ENCODE data around the gene PDLIM1. TPM values are rescaled to one million over a fixed set of nuclear protein-coding genes. Genes with fewer than 3 reads are reported as not detected.

The PDLIM1 gene
- total and polyA plus RNA-seq, 10 of the 15 experiments (the other 5 are each of a cell fraction or from before 2014, with no cell fraction given): 95.7 to 714 (median 309) TPM

DNA sequence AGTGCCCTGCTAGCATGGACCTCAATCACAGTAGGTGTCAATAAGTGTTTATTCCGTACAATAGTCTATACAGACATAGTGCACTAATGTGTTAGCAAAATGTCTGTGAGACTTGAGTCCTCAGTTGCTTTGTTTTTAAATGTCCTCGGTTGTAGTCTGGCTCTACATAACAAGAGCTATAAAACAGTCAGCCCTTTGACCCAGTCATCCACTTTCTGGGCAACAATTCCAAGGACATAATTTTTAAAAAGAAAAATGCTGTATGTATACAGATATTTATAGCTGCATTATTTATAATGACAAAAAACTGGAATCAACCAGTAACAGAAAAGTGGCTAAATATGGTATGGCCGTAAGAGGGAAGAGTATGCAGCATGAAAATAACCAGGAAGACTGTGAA lies 2.8 kb upstream of the PDLIM1 start:
- BruUV-seq (replicated peaks): no TSS peak
- no peaks in the 10 kb centered on the region for H3K9me3 ChIP-seq (replicated peaks; ENCODE audit: control insufficient read depth, insufficient read depth, low read length)
- ChIA-PET POLR2A (interaction anchor here (0.6 to 2.5 kb wide), 13 partner anchors 9 to 1817 kb away, joined by 3 to 17 read pairs (median 4); no protein-coding TSS in a partner anchor), RAD21 (ENCODE audit: unreplicated experiment) (interaction anchor here (0.7 to 3.4 kb wide), 6 partner anchors 8 to 131 kb away, joined by 3 to 23 read pairs (median 4); no protein-coding TSS in a partner anchor), SMC1A (ENCODE audit: uncharacterized antibody, unreplicated experiment) (interaction anchor here (1.0 to 8.2 kb wide), 12 partner anchors 8 to 543 kb away, joined by 3 to 80 read pairs (median 6); no protein-coding TSS in a partner anchor), CTCF (interaction anchor here (0.8 to 3.1 kb wide), 8 partner anchors 8 to 137 kb away, joined by 3 to 20 read pairs (median 5); no protein-coding TSS in a partner anchor)
- H3K36me3 ChIP-seq (ENCODE audit: control insufficient read depth in 2 of 2, insufficient read depth in 2 of 2, low read length in 1 of 2): no peaks in the 10 kb centered on the region
- no peak for DNase-seq (ENCODE audit: low read depth, low spot score)
- H3K27ac ChIP-seq (ENCODE audit: control insufficient read depth, insufficient read depth): peak overlapping the region; percentile 98
- WGBS (ENCODE audit: insufficient coverage, insufficient replicate concordance, low lambda C conversion rate, missing lambda C conversion rate): 1% methylated on average over 3 of the region's 3 CpGs
- intact Hi-C loops (cut with micrococcal nuclease; ENCODE audit: unreplicated experiment): loop anchor here (10.0 kb wide), 2 partner anchors 461 to 981 kb away; partner anchors contain the start of genes BLNK and ENTPD1
- H3K9ac ChIP-seq (ENCODE audit: control insufficient read depth, insufficient read depth, low read length): peak overlapping the region; percentile 74
- no peak for ATAC-seq
- no peaks in the 10 kb centered on the region; the same call in 1 of the 2 replicates for H4K20me1 ChIP-seq (ENCODE audit: control insufficient read depth, insufficient read depth)
- H3K27me3 ChIP-seq (replicated peaks in 1 of 2; ENCODE audit: control insufficient read depth in 2 of 2, insufficient read depth in 2 of 2, low read length in 1 of 2): no peaks in the 10 kb centered on the region
- peak overlapping the region; percentile 56 for H2AFZ ChIP-seq (ENCODE audit: control insufficient read depth, low read depth, low read length)
- FAIRE-seq: no peak
- in situ Hi-C loops (cut with MboI): loop anchor here (10.0 kb wide), 1 partner anchor 461 kb away; the partner anchor contains the start of gene ENTPD1
- H3K4me1 ChIP-seq (ENCODE audit: control insufficient read depth, insufficient read depth, low read length): peaks cover 65% of the 10 kb centered on the region
- H3K4me3 ChIP-seq: peak overlapping the region; percentile 45; the same call in 1 of the 2 replicates
- peaks cover 47% of the 10 kb centered on the region for H3K79me2 ChIP-seq (ENCODE audit: control insufficient read depth, insufficient read depth, low read length)
- H3K4me2 ChIP-seq (ENCODE audit: control insufficient read depth, insufficient read depth): peak overlapping the region; percentile 99
- TF ChIP-seq, protein P1, sequence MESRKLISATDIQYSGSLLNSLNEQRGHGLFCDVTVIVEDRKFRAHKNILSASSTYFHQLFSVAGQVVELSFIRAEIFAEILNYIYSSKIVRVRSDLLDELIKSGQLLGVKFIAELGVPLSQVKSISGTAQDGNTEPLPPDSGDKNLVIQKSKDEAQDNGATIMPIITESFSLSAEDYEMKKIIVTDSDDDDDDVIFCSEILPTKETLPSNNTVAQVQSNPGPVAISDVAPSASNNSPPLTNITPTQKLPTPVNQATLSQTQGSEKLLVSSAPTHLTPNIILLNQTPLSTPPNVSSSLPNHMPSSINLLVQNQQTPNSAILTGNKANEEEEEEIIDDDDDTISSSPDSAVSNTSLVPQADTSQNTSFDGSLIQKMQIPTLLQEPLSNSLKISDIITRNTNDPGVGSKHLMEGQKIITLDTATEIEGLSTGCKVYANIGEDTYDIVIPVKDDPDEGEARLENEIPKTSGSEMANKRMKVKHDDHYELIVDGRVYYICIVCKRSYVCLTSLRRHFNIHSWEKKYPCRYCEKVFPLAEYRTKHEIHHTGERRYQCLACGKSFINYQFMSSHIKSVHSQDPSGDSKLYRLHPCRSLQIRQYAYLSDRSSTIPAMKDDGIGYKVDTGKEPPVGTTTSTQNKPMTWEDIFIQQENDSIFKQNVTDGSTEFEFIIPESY (IDR thresholded peaks at IDR 0.05): no peak
- TF ChIP-seq, protein P2, sequence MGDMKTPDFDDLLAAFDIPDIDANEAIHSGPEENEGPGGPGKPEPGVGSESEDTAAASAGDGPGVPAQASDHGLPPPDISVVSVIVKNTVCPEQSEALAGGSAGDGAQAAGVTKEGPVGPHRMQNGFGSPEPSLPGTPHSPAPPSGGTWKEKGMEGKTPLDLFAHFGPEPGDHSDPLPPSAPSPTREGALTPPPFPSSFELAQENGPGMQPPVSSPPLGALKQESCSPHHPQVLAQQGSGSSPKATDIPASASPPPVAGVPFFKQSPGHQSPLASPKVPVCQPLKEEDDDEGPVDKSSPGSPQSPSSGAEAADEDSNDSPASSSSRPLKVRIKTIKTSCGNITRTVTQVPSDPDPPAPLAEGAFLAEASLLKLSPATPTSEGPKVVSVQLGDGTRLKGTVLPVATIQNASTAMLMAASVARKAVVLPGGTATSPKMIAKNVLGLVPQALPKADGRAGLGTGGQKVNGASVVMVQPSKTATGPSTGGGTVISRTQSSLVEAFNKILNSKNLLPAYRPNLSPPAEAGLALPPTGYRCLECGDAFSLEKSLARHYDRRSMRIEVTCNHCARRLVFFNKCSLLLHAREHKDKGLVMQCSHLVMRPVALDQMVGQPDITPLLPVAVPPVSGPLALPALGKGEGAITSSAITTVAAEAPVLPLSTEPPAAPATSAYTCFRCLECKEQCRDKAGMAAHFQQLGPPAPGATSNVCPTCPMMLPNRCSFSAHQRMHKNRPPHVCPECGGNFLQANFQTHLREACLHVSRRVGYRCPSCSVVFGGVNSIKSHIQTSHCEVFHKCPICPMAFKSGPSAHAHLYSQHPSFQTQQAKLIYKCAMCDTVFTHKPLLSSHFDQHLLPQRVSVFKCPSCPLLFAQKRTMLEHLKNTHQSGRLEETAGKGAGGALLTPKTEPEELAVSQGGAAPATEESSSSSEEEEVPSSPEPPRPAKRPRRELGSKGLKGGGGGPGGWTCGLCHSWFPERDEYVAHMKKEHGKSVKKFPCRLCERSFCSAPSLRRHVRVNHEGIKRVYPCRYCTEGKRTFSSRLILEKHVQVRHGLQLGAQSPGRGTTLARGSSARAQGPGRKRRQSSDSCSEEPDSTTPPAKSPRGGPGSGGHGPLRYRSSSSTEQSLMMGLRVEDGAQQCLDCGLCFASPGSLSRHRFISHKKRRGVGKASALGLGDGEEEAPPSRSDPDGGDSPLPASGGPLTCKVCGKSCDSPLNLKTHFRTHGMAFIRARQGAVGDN (IDR thresholded peaks at IDR 0.05): 0 out of 2 replicates have a peak, but pooled peaks have one; percentile 7
- TF ChIP-seq FOS (IDR thresholded peaks at IDR 0.05; ENCODE audit: borderline replicate concordance, extremely low read depth, insufficient read length) (no peak), SMARCA5 (IDR thresholded peaks at IDR 0.05) (0 out of 2 replicates have a peak, but pooled peaks have one; percentile 21), POLR2AphosphoS5 (IDR thresholded peaks at IDR 0.05; ENCODE audit: low read length) (peak; percentile 16; the same call in 1 of the 2 replicates)

Measured in GM12878 (cell line).